Measurements from ENCODE around the gene MDK.

The MDK gene

GRCh38 chr11:46407635-46408034 lies 26.2 kb downstream of the MDK start:
- DNase-seq = no peak

- DNase-seq = no peak
Observed at GRCh38 chr11:46408407-46408986, 27.0 kb downstream of the MDK start.

DNA sequence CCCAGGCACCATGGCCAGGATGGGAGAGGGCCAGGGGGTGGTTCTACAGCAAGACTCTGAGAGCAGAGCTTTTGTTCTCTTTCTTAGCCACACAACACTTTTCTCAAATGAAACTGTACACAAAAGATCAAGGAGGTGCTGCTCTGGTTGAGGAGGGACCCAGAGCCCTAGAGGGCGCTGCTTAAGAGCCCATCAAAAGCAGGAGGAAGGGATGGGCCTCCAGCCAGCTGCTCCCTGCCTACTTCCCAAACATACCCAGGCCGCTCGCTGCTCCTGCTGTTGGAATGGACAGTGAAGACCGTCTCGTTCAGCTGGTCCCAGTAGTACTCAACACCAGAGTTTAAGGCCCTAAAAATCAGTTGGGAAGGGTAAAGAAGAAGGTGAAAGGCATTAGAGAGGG lies 28.6 kb downstream of the MDK start:
- no peak for DNase-seq

DNA sequence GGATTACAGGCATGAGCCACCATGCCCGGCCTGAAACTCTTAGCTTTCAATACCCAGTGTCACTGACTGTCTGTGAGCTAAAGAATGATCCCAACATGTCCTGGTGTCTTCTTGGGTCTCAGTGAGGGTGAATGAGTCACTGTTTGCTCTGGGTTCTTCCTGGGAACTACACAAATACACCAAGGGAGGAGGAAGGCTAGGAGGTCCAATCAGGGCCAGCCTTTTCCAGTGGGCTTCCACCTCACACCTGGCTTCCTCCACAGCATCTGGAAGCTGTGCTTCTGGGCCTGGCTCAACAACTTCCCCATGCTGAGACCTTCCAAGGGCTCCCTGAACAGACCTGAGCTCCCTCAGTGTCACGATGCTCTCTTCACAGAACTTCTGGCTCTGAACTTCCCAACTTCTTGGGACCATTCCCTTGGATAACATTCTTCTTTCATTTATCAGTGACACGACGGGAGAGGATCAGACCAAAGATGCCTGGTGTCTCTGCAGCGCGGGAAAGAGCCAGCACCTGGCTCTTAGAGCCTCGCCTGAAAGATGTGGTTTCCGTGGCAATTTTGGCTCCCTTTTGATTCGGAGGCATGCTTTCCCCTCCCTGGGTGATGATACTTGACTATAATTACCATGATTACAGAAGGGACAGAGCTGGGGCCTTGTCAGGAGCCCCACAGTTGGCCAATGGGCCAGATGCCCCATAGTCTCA lies 32.4 kb downstream of the MDK start:
- DNase-seq = no peak

DNA sequence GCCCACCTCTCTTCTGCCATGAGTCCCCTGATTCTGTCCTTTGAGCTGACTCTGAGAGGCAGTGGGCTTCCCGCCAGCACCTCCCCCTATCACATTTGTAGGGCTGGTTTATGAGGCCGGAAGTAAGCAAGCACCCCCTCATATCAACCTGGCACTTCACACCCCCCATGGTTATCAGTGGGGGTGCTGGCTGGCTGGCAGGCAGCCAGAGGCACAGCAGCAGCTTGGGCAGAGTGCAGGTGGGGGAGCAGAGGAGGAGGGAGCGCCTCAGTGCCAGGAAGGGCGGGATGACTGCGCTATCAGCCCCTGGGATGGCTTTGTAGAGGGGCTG lies 33.0 kb downstream of the MDK start:
- no peak for DNase-seq

GRCh38 chr11:46414879-46415278 lies 33.4 kb downstream of the MDK start:
- DNase-seq = no peak

DNA sequence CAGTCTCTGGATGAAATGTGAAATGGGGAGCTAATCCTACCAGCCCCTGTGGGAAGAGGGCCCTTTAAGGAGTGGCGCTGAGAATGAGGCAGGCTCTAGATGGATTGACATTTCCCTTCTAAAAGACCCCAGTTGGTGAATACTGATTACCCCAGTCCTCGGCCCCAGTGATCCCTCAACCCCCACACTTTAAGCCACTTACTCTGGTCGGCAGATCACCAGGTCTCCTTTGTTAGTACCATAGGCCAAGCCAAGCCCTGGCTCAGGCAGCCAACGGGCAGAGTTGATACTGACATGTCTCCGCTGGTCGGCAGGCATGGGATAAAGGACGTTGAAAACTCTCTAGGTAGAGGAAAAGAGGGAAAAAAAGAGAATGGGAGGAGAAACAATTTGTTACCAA lies 36.2 kb downstream of the MDK start:
- no peak for DNase-seq

DNA sequence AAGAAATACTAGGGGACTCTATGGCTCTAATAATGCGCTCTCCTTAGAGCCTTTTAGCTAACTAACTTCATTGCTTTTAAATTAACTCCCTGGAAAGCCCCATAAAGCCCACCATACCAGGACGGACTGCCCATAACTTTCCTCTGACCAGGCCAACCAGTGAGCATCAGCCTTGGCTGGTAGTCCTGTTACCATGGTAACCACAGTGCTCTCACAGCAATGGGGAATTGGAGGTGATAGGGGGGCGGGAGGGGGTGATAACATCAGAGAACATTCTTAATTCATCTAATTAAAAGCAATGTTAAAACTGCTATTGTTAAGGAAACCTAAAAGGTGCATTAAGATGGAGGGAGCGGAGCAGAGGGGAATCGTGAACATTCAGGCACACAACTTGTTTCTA lies 37.3 kb downstream of the MDK start:
- DNase-seq = no peak

DNA sequence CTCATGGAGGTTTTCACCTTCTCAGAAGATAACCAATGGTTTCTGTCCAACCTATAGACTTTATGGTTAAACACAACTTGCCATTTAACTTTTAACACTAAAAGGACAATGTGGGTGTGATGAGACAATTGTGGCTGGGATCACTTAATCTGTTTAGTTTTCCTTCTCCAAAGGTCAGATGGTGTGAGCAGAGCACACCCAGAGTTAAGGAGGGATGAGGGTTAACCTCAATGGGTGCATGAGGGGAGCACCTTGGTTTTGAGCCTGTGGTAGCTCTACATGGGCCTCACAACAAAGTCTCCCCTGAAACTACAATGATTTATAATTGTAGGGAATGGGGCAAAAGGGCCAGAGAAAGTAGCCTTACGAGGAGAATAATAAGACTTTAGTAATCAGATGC lies 39.0 kb downstream of the MDK start:
- DNase-seq = no peak

DNA sequence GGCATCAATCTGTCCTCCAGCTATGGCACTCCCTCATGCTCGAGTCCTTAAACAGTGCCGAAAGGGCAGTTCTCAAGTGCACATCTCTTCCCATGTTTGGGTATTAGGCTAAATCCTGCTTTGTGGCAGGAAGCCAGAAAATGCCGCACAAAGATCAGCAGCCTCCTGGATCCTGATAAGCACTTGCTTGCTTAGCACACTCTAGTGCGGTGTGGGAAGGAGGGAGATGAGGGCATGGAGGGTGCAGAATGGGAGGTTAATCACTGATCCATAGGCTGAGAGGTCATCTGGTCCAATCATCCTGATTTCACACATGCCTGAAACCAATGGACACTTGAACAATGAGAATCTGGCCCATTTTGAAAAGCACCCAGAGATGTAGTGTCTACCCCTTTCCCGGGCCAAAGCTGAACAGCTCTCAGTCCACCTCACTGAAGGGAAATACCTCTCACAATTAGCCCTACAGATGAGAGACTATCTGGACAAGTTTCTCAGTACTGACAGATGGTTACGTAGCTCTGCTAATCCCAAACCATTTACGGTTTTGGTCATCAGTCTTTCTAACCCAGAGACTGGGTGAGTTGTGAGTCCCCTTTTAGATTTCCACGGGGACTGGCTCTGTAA lies 39.9 kb downstream of the MDK start:
- DNase-seq = no peak

DNA sequence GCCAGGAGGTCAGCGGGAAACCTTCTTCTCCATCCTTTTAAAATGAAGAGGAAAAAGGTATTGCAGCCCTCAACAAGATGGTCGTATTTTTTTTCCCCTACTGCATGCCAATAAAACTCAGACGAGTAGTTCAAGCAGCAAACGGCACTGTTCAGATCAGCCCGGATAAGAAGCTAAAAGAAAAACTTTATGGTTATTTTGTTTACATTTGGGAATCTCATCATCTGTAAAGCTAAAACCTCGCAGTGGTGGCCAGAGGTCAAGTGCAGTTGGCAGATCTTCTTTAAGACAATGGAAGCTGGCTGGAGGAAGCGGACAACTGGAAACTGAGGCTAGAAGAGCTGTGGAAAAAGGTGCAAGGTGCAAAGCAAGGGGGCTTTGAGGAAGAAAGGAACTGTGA lies 41.1 kb downstream of the MDK start:
- DNase-seq = no peak

GRCh38 chr11:46426233-46426991 lies 44.9 kb downstream of the MDK start:
- DNase-seq = no peak

- DNase-seq = no peak
Observed at GRCh38 chr11:46427364-46427763, 45.9 kb downstream of the MDK start.

GRCh38 chr11:46429717-46430116 lies 48.2 kb downstream of the MDK start:
- no peak for DNase-seq

GRCh38 chr11:46431211-46431610 lies 49.7 kb downstream of the MDK start:
- no peak for DNase-seq
